Breast epithelium (tissue), 3 donors: Measurements from ENCODE around the gene RMDN3.

Source experiments
- CTCF ChIP-seq, 3 donors: fragments of 450-650 bp; IDR thresholded peaks; one replicate each; pipeline ENCODE4 v1.5.1; 2016 to 2017; ENCODE audit warnings: antibody characterized with exemption in 3 of 3, mild to moderate bottlenecking in 3 of 3, moderate library complexity in 3 of 3
- POLR2A ChIP-seq: fragments of 450-650 bp; IDR thresholded peaks from one replicate; pipeline ENCODE4 v1.6.1; 2016; ENCODE audit warnings: antibody characterized with exemption, mild to moderate bottlenecking, moderate library complexity

- no peak for TF ChIP-seq CTCF (IDR thresholded peaks at IDR 0.05)
- TF ChIP-seq POLR2A = no peak
These were observed 14.5 kb upstream of the RMDN3 start, which contains the start of gene C15orf62 for GRCh38 chr15:40769274-40770146.
